ENCODE results near the gene DDI2. TPM values are rescaled to one million over a fixed set of nuclear protein-coding genes. Genes with fewer than 3 reads are reported as not detected.

DDI2 gene
- total and polyA plus RNA-seq, 9 of the 15 experiments (the other 6 are each of a cell fraction or from before 2014, with no cell fraction given), result 6.5 to 48.4 (median 21.2) TPM

GRCh38 chr1:15628003-15628402 lies 10.7 kb downstream of the DDI2 start (continued):
- TF ChIP-seq FOXM1 (IDR thresholded peaks at IDR 0.05; ENCODE audit: low read depth) (peak; percentile 55; the same call in 1 of the 2 replicates), FOXM1 (CRISPR knock-in tag; IDR thresholded peaks at IDR 0.05; ENCODE audit: low read depth) (no peak), SMARCA4 (IDR thresholded peaks at IDR 0.05) (peak; percentile 80), NONO (IDR thresholded peaks at IDR 0.05; ENCODE audit: low read depth in 2 of 2, low read length in 1 of 2) (no peak), PHB (CRISPR knock-in tag; IDR thresholded peaks at IDR 0.05) (no peak), LEF1 (IDR thresholded peaks at IDR 0.05) (peak; percentile 75), ILK (tag; IDR thresholded peaks at IDR 0.05; ENCODE audit: borderline replicate concordance, low read depth) (no peak), THRB (CRISPR knock-in tag; conservative IDR thresholded peaks at IDR 0.05) (no peak), COPS2 (conservative IDR thresholded peaks at IDR 0.05) (no peak), EP300 (IDR thresholded peaks at IDR 0.05; ENCODE audit: low read length) (peak; percentile 74; the same call in 1 of the 2 replicates), TEAD2 (tag; IDR thresholded peaks at IDR 0.05) (no peak), ZNF77 (CRISPR knock-in tag; IDR thresholded peaks at IDR 0.05) (no peak), MIER1 (IDR thresholded peaks at IDR 0.05; ENCODE audit: low read depth) (no peak), SIN3A (IDR thresholded peaks at IDR 0.05; ENCODE audit: borderline replicate concordance in 2 of 2, control insufficient read depth in 1 of 2, low read depth in 2 of 2, low read length in 2 of 2) (no peak), HMGN3 (IDR thresholded peaks at IDR 0.05; ENCODE audit: borderline replicate concordance, extremely low read depth, insufficient read length, low read depth, low read length) (peak; percentile 58), TCF3 (CRISPR knock-in tag; IDR thresholded peaks at IDR 0.05) (peak; percentile 82), C11orf30 (IDR thresholded peaks at IDR 0.05; ENCODE audit: low read depth) (no peak), TBP (optimal IDR thresholded peaks at IDR 0.05; ENCODE audit: low read depth, low read length) (peak; percentile 25)
- TF ChIP-seq, protein P1, sequence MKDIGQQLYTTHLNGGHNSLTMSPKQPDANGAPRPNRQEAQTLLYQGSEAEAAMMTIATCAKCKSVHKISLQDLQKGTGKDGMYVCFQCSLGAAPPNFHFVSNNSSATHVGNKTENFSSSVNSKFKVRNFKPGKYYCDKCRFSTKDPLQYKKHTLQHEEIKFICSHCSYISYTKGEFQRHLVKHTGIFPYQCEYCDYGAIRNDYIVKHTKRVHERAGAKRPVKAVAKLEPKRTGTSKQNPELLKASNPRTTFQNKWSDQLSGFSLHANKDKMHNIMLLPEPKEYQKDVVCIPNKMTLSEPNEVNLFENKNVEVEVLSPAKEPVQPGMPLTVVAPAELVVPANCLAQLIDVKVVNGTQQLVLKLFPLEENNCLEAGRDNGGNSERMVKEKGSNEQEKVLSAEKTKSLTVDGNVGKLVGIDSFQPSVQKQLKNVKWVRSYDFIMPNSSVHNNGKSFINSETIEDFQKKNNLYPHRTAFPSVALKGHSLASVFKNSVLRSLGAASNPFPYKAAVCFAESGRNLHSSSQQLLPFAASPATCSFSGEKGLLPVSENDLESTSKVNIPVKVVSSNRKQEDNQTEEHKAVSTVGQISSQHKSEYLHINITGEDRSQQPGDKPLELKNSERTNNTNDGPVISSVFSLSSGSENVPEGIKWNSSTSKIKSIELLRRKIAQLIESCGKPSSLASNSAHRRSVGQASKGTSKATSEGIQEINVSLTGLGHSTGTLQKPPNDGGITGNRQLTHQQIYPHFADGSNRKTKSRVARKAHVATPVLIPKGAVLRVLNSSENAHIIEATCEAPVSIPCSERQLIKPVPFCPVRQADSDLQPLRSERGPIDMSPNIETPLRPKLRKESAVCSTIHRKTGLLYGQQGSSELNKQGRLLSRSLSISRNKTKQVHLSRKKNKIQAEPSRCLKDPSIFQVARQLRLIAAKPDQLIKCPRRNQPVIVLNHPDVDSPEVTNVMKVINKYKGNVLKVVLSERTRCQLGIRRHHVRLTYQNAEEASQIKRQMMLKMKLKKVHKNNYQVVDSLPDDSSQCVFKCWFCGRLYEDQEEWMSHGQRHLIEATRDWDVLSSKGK (CRISPR knock-in tag; IDR thresholded peaks at IDR 0.05), result no peak
- TF ChIP-seq, protein P2, sequence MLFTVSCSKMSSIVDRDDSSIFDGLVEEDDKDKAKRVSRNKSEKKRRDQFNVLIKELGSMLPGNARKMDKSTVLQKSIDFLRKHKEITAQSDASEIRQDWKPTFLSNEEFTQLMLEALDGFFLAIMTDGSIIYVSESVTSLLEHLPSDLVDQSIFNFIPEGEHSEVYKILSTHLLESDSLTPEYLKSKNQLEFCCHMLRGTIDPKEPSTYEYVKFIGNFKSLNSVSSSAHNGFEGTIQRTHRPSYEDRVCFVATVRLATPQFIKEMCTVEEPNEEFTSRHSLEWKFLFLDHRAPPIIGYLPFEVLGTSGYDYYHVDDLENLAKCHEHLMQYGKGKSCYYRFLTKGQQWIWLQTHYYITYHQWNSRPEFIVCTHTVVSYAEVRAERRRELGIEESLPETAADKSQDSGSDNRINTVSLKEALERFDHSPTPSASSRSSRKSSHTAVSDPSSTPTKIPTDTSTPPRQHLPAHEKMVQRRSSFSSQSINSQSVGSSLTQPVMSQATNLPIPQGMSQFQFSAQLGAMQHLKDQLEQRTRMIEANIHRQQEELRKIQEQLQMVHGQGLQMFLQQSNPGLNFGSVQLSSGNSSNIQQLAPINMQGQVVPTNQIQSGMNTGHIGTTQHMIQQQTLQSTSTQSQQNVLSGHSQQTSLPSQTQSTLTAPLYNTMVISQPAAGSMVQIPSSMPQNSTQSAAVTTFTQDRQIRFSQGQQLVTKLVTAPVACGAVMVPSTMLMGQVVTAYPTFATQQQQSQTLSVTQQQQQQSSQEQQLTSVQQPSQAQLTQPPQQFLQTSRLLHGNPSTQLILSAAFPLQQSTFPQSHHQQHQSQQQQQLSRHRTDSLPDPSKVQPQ (CRISPR knock-in tag; IDR thresholded peaks at IDR 0.05; ENCODE audit: borderline replicate concordance), result no peak
- TF ChIP-seq, protein P3, sequence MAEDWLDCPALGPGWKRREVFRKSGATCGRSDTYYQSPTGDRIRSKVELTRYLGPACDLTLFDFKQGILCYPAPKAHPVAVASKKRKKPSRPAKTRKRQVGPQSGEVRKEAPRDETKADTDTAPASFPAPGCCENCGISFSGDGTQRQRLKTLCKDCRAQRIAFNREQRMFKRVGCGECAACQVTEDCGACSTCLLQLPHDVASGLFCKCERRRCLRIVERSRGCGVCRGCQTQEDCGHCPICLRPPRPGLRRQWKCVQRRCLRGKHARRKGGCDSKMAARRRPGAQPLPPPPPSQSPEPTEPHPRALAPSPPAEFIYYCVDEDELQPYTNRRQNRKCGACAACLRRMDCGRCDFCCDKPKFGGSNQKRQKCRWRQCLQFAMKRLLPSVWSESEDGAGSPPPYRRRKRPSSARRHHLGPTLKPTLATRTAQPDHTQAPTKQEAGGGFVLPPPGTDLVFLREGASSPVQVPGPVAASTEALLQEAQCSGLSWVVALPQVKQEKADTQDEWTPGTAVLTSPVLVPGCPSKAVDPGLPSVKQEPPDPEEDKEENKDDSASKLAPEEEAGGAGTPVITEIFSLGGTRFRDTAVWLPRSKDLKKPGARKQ (CRISPR knock-in tag; IDR thresholded peaks at IDR 0.05), result no peak
